HG03575 (cell line): ENCODE results near the gene KRTAP21-3.
"Not testable (repeated sequence)": the region's sequence is repeated elsewhere in the genome, so short reads cannot be mapped to it uniquely, and the experiment has no call there.

Experiments used
- ATAC-seq: cut with Tn5 transposase; IDR thresholded peaks from one replicate; pipeline ENCODE4 v1.9.1; 2021; ENCODE audit not compliant: unreplicated experiment, insufficient number of reproducible peaks, low FRiP score; ENCODE audit errors: extremely low read depth

Gene KRTAP21-3

GRCh38 chr21:30718239-30718909, at the start of gene KRTAP21-3:
TSS of gene KRTAP21-3 (minus strand) at chr21:30718777. CDS start at chr21:30718759, 18 bp downstream.
- ATAC-seq, result no peak

GRCh38 chr21:30760776-30761175, 42.2 kb upstream of the KRTAP21-3 start:
- ATAC-seq, result no peak

- ATAC-seq, result no peak
Measured at GRCh38 chr21:30758306-30758705, 39.7 kb upstream of the KRTAP21-3 start.

- not testable (repeated sequence) for ATAC-seq
Measured at GRCh38 chr21:30755328-30755727, 36.8 kb upstream of the KRTAP21-3 start, which contains the start of gene KRTAP21-1. TSS of gene KRTAP21-1 (minus strand) at chr21:30755428. CDS start at chr21:30755378, 50 bp downstream.

GRCh38 chr21:30747159-30747558, 28.6 kb upstream of the KRTAP21-3 start, which contains the start of gene KRTAP21-2:
TSS of gene KRTAP21-2 (minus strand) at chr21:30747259. CDS start at chr21:30747202, 57 bp downstream.
- ATAC-seq, result no peak

GRCh38 chr21:30740462-30740861, 21.9 kb upstream of the KRTAP21-3 start:
- ATAC-seq, result no peak

- ATAC-seq, result no peak
Measured at GRCh38 chr21:30733026-30733425, 14.4 kb upstream of the KRTAP21-3 start.

- ATAC-seq, result no peak
Measured at GRCh38 chr21:30726726-30727125, 8.1 kb upstream of the KRTAP21-3 start.

- no peak for ATAC-seq
Measured at GRCh38 chr21:30719401-30719800, 824 bp upstream of the KRTAP21-3 start.

GRCh38 chr21:30717105-30717504, 1.5 kb downstream of the KRTAP21-3 start:
- ATAC-seq, result no peak

GRCh38 chr21:30714946-30715345, 3.6 kb downstream of the KRTAP21-3 start:
- ATAC-seq, result no peak

- ATAC-seq, result no peak
Measured at GRCh38 chr21:30714456-30714855, 4.1 kb downstream of the KRTAP21-3 start.

GRCh38 chr21:30713766-30714165, 4.8 kb downstream of the KRTAP21-3 start:
- no peak for ATAC-seq

GRCh38 chr21:30710499-30710898, 8.1 kb downstream of the KRTAP21-3 start:
- ATAC-seq, result no peak

- ATAC-seq, result no peak
Measured at GRCh38 chr21:30707409-30707808, 11.2 kb downstream of the KRTAP21-3 start.

GRCh38 chr21:30695956-30696355, 22.6 kb downstream of the KRTAP21-3 start:
- ATAC-seq, result no peak

- no peak for ATAC-seq
Measured at GRCh38 chr21:30689822-30690221, 28.8 kb downstream of the KRTAP21-3 start.

- no peak for ATAC-seq
Measured at GRCh38 chr21:30684506-30684905, 34.1 kb downstream of the KRTAP21-3 start.

GRCh38 chr21:30680586-30680985, 38.0 kb downstream of the KRTAP21-3 start:
- ATAC-seq, result no peak

- no peak for ATAC-seq
Measured at GRCh38 chr21:30676737-30677136, 41.8 kb downstream of the KRTAP21-3 start.

GRCh38 chr21:30674312-30674711, 44.3 kb downstream of the KRTAP21-3 start:
- ATAC-seq, result no peak
